KBM-7 (cell line): ENCODE measurements around the gene NPBWR2.
"Not testable (repeated sequence)": the region's sequence is repeated elsewhere in the genome, so short reads cannot be mapped to it uniquely, and the experiment has no call there.

Experiments used
- DNase-seq: peaks from one replicate; pipeline ENCODE4 v3.0.0-alpha.2; 2015
- in situ Hi-C: fragments of 300-500 bp; cut with MboI; formaldehyde crosslinking; loops from 2 replicates; pipeline ENCODE4 v1.14.3; 2020; ENCODE audit warnings: low sequenced_read_pairs, low pct_unique_long_range_greater_than_20kb, mixed read lengths

NPBWR2 gene

DNA sequence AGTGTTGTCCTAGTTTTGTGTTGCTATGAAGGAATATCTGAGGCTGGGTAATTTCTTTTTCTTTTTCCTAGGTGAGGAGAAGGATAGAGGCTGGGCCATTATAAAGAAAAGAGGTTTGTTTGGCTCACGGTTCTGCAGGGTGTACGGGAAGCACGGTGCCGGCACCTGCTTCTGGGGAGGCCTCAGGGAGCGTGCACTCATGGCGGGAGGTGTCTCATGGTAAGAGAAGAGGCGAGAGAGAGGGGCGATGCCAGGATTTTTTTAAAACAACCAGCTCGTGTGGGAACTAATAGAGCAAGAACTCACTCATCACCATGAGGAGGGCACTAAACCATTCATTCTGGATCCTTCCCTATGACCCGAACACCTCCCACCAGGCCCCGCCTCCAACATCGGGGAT, 14.2 kb upstream of the NPBWR2 start:
- in situ Hi-C loops = no loop called here
- DNase-seq = no peak

DNA sequence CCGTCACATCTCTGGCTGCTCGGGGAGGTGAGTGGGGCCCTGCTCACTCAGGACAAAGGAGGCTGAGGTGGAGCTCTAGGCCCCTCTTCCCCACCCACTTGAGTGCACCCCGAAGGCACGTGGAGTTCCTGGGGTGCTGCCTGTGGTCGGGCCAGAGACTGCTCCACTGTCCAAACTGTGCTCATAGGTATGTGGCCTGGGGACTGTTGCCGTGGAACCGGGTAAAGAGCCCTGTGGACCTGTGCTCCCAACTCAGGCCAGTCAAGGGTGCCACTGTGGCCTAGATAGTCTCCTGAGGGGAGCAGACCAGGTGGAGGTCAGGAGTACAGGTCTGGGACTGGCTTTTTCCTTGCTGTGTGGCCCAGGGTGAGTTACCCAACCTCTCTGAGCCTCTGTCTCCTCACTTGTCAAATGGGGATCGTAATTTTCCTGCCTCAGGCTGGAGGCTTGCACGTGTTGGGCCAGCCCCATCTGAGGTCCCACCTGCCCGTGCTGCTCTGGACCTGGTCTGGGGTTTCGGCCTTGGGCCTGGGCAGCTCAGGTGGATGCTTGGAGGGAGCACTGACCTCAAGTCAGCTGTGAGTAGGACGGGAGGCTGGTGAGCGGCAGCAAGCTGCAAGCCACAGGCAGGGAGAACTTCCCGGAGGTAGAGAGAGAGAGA, 12.4 kb upstream of the NPBWR2 start:
- no peak for DNase-seq
- in situ Hi-C loops = no loop called here

DNA sequence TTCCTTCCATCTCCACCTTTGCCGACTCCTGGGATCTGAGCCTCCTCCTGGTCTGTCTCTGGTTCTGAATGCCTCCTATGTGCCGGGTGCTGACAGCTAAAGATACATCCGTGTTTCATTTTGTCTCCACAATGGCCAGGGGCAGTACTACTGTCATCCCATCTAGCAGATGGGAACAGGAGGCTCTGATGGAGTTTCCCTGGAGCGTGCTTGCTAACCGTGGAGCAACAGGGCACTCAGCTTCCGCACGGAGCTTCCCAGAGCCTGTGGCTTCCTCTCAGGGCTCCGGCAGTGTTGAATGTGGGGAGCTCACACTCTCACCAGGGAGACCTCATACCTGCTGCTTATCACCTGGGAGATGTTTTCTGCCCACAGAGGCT, 11.9 kb upstream of the NPBWR2 start:
- in situ Hi-C loops = no loop called here
- DNase-seq = no peak

DNA sequence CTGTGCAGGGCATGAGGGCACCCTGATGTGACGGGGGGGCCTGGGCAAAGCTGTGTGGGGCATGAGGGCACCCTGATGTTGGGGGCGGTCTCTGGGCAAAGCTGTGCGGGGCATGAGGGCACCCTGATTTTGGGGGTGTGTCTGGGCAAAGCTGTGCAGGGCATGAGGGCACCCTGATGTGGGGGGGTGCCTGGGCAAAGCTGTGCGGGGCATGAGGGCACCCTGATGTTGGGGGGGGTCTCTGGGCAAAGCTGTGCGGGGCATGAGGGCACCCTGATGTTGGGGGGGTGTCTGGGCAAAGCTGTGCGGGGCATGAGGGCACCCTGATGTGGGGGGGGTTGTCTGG, 10.0 kb upstream of the NPBWR2 start:
- DNase-seq, in situ Hi-C loops: not testable (repeated sequence)

DNA sequence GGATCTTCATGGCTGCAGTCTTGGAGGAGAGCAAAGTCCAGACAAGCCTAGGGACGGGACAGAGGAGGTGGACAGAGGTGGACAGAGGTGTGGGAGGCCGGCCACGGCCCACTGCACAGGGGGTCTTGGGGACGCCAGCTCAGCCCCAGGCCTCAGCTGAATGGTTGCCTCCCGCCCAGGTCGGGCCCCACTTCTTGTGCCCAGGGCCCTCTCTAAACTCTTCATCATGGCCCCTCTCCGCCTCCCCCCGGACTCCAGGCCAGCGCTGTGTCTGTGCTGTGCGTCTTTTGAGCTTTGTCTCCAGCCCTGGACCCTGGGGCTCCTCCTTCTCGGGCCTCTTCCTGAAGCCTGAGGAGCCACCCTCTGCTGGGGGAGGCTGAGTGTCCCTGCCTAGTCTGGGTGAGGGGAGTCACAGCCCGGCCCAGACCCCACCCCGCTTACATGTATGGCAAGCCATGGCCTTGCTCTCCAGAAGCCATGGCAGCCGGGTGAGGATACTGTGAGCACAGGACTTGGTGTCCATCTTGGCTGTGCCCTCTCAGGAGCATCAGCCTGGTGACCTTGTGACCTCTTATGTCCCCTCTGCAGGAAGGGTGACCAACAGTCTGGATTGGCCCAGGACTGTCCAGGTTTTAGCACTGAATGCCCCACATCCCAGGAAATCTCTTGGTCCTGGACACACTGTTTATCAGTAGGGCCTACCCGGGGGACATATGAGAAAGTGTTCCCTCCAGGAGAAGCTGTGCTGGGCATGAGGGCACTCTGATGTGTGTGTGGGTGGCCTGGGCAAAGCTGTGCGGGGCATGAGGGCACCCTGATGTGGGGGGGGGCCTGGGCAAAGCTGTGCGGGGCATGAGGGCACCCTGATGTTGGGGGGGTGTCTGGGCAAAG, 9.4 kb upstream of the NPBWR2 start:
- in situ Hi-C loops = no loop called here
- no peak for DNase-seq

DNA sequence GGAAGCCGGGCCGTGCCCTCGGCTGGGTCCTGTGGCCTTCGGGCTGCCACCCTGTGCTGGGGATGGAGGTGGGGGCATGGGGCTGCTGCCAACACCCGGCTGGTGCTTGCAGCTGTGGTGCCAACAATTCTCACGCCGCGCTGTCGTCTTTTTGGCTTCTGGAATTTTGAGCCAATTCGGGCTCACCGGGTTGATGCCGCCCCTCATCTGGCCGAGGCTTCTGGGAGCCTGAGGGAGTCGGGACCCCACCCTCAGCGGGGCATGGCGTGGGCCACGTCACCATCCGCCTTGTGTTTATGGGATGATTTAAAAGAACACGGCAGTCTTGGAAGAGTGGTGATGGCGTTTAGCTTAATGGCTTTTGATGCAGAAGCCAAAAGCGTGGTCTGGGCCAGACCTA, 8.7 kb upstream of the NPBWR2 start:
- DNase-seq = no peak
- in situ Hi-C loops = no loop called here

DNA sequence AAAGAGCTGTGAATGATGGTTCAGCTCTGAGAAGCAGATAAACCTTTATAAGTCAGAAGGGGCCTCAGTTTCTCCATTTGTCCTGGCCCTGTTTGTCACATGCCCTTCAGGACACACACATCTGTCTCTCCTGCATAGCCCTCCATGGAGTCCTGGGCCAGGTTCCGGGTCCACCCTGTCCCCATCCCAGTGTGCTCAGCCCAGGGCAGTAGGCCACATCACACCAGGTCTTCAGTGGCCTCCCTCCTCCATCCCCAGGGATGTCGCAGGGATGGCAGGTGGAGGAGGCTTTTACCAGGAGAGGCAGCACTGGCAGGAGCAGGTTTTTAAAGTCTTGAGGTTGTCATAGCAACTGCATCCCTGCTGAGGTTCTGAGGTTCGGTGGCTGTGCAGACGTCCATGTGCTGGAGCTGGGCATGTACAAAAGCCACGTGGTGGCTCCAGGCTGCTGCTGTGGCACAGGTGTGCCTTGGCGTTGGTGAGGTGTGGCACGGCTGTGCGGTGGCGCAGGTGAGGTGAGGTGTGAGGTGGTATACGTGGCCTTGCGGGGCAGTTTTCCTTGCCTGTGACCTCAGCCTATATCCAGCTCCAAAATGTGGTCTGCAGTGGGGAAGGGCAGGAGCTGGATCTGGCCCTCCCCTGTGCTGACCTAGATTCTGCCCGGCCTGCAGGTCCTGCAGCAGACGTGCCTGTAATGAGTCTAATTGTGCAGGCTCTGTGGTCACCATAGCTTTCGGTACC, 8.0 kb upstream of the NPBWR2 start:
- in situ Hi-C loops = no loop called here
- DNase-seq = no peak

DNA sequence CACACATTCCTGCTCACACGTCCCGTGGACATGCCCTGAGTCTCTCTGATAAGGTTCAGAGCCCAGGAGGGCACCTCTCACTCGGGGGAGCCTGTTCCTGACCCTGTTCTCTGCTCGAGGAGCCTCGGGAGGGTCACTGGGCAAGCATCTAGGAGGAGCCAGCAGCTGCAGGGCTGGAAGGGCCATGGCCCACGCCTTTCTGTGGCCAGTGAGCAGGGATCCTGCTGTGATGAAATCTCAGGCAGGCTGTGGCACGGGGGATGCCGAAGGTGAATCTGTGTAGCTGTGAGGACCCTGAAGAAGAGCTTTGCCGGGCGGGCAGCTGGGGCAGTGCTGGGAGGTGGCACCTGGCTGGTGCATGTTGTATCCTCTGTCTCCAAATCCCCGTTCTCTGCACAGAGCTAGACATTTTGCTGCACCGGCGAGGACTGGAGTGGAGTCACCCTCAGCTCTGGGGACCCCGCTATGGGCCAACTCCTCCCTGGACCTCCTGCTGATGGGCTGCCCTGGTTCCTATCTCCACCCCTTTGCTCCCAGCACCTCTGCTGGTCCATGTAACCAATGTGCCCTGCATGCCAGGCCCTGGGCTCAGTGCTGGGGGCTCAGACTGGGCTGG, 7.1 kb upstream of the NPBWR2 start:
- no peak for DNase-seq
- in situ Hi-C loops = no loop called here

DNA sequence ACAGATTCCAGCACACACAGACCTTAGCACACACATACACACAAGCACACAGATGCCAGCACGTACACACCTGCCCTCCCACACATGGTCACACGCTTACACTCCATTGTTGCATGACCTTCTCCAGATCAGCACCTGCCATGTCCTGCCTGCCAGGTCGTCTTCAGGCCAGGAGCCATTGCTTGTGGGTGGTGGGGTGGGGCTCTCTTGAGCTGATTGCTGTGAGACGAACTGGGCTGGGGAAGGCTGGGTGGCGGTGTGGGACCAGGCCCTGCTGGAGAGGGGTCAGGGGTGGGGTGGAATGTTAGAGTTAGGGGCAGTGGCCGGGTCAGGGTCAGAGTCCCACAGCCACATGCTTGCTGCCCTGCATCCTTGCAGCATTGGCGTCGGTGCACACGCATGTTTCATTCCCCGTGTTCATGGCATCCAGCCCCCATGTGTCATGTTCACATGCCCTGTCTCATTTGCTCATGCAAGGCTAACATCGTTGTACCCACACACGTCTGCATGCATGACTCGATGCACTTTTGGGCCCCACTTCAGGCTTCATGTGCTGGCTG, 6.5 kb upstream of the NPBWR2 start:
- DNase-seq = no peak
- in situ Hi-C loops = no loop called here

DNA sequence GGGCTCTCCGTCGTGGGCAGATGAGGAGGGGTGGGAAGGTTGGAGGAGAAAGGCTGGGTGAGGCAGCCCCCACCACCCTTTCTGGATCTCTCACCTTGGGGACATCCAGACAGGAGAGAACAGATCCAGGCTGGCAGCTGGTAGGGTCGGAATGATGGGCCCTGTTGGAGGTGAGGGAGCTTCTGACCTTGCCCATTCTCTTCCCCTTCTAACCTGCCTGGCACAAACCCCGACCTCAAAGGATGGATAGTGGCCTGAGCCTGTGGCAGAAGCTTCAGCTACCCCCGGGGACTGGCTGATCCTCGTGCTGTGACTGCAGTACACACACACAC, 6.0 kb upstream of the NPBWR2 start:
- no peak for DNase-seq
- in situ Hi-C loops = no loop called here

DNA sequence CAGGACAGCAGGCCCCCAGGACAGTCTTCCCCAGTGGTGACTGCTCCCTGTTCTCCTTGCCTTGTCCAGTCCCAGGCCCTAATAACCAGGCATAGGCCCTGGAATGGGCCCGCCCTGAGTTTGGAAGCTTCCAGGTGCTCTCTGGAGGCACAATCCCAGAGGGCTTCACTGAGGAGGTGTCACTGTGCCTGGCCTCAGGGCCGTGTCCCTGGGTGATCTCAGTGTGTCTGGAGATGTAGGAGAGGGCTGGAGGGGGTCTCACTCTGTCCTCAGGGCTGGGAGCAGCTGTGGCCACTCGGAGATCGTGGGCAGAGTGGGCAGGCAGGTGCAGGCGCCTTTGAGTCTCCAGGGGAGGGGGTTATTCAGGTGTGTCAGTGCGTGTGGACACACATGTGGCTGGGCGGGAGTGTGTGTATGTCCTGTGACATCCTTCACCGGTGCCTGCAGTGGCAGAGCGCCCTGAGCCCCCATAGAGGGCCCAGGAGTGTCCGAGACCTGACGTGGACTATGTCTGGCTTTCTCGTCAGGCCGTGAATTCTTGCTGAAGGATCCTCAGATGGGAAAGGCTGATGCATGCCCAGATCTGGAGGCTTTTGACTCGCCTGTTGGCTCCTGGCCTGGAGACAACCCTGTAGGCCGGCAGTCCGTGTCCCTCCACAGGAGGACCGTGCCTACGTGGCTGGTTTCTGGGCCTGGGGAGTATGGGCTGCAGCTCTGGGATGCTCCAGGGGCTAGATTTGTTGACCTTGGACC, 5.5 kb upstream of the NPBWR2 start:
- in situ Hi-C loops = no loop called here
- DNase-seq = no peak

DNA sequence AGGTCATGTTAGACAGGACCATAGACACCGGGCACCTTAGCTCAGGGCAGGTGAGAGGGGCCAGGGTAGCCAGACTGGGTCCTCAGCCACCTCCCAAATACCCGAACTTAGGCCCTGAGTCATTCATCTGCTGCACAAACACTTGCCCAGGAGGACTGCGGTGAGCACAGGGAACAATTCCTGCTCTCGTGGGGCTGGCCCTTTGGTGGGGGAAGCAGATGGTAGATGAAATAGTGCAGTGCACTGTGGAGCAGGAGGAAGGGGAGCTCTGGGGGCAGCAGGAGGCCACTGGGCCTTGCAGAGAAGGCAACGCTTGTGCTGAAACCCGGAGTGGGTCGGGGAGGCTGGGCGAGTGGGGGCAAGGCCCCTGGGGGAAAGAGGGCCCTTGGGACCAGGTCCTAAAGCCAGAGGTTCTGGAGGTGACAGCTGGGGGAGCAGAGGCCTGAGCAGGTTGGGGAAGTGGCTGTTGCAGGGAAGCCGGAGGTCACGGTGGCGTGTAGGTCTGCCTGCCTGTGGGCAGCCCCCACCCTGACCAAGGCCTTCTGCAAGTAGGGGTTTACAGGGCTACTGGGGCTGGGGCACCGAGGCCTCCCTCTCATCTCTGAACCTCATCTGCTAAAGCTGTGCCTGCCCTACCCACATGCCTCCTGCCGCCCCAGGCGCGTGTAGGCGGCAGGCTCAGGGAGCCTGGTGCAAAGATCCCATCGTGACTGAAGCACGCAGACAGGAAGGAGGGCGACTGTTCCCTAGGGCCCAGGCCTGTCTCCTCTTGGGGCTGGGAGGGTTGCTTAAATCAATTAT, 4.7 kb upstream of the NPBWR2 start:
- in situ Hi-C loops = no loop called here
- peak; percentile 37 for DNase-seq

DNA sequence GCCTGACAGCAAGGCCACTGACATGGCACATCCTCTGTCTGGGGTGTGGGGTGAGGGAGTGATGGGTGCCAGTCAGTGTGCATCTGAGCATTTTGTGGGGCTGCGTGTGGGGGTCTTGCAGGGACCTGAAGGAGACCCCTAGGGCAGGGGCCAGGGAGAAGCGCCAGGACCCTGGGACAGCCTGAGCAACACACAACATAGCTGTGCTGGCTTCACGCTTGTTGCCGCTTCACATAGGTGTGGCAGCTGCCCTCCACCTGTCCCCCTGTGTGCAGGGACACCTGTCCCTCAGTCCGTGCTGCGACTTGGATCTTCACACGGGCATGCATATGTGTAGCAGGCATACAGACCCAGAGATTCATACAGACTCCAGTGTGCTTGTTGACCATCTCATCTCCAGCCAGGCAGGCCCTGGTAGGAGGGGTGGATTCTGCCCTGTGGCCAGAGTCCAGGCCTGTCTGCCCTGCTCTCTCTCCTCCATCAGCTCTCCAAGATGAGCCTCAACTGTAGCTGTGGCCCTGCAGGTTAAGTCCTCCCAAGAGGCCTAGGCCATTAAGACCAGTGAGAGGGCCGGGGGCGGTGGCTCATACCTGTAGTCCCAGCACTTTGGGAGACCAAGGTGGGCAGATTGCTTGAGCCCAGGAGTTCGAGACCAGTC, 3.2 kb upstream of the NPBWR2 start:
- DNase-seq = no peak
- in situ Hi-C loops = no loop called here

DNA sequence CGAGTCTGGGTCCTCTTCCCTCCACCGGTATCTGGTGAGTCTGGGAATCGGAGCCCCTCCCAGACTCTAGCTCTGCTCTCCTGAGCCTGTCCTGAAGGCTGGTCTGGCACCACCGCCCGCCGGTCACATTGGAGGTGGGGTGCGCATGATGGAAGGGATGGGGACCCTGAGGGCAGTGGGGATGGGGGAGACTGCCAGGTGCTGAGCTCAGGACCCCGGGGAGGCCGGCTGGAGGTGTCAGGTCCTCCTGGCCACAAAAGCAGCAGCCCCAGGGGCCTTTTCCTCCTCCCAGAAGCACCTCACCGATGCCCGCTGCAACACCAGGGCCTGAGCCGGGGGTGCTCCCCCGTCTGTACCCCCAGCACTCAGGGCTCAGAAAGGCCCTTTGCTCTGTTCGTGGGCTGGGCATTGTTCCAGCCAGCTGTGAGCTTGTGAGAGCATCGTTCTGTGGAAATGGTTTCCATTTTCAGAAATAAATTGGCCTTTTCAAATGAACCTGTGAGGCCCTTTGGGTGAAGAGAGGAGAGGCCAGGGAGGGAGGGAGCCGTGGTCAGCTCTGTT, 2.5 kb upstream of the NPBWR2 start:
- no peak for DNase-seq
- in situ Hi-C loops = no loop called here

DNA sequence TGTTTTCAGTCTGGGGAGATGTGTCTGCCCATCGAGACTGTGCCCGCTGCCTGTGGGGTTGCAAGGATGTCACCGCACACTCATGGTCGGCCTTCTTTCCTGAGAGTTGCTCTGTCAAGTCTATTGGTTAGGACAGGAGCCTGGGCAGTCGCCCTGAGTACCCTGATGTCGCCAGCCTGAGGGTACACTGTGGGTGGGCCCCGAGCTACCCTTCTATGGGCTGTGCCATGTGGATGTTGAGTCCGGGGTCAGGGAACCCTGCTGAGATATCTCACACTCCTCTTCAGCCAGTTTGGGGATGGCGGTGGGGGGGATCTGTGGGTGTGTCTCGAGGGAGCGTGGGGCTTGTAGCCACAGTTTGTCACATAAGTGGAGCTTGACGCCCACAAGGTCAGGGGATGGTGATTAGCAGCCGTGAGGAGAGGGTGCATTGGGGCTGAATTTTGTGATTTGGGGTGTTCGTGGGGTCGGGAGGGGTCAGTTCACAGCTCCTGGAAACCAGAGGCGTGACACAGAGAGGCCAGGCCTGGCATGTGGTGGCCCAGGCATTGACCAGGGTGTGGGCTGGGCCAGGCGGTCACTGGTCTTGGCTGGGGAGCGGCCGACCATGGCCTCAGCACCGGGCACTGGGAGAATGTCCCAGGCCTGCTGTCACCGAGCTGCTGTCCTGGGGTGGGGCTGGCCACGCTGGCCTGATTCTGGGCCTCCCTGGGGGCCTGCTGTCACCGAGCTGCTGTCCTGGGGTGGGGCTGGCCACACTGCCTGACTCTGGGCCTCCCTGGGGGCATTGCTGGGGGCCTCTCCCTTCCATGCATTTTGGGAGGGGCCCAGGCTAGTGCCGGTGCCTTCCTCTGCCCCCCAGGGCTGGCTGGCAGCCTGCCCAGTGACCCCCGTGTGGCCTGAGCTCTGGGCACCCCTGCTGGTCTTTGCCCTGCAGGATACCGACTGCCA, 1.6 kb upstream of the NPBWR2 start:
- in situ Hi-C loops = no loop called here

DNA sequence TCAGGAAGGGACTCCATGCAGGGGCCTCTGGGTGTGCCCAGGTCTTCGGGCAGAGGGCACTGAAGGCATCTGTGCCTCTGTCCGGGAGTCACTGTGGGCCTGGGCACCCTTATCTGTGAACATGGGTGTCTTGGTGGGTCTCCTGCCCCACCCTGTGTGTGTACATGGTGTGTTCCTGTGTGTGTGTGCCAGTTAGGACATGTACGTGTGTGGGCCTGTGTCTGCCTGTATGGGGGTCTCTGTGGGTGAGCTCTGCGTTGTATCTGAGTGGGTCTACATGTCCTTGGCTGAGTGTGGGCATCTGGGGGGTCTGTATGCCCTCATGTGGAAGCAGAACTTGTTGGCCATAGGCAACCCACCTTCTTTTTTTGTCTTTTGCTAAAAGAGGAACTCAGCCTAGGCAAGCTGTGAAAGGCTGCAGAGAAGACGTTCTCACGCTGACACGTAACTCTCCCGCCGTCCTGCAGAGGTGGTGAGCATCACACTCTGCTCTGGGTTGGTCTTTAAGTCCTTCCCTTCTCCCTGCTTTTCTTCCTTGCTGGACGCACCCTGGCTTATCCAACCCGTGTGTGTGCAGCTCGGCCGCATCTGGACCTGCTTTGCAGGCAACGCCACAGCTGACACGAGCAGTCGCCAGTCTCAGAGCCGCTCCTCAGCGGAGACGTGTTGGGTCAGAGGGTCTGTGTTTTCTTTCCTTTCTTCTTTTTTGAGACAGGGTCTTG, 532 bp upstream of the NPBWR2 start:
- peak; percentile 77 for DNase-seq

More for the DNA sequence above, 1.6 kb upstream of the NPBWR2 start:
- no peak for DNase-seq

More for the DNA sequence above, 532 bp upstream of the NPBWR2 start:
- in situ Hi-C loops = no loop called here
